ENCODE measurements around the gene GRIK4.
"Not testable (repeated sequence)": the region's sequence is repeated elsewhere in the genome, so short reads cannot be mapped to it uniquely, and the experiment has no call there.

GRIK4 gene

DNA sequence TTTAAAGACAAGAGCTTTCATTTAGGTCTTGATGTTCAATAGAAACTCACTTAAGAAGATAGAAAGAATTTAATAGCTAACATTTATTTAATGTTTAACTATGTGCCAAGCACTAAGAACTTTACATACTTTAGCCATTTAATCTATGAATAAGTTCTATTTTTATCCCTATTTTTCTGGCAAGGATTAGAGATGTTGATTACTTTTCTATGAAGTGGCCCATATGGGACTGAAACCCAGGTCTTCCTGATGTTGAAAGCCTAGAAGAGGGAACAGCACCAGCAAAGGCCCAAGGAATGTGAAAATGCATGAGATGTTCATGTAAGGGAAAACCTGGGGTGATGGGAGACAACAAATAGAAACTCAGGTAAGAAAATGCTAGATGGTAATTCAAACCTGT, 497.0 kb downstream of the GRIK4 start:
- DNase-seq (ENCODE audit: low read depth) = no peak

DNA sequence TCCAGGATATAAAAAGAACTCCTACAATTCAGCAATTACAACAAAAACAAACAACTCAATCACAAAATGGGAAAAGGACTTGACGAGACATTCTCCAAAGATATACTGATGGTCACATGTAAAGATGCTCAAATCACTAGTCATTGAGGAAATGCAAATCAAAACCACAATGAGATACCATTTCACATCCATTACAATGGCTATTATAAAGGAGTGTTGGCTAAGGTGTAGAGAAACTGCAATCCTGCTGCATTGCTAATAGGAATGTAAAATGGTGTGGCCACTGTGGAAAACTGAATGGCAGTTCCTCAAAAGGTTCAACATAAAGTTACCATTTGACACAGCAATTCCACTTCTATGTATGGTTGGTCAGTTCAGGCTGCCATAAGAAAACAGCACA, 500.5 kb downstream of the GRIK4 start:
- no peak for DNase-seq (ENCODE audit: low read depth)

DNA sequence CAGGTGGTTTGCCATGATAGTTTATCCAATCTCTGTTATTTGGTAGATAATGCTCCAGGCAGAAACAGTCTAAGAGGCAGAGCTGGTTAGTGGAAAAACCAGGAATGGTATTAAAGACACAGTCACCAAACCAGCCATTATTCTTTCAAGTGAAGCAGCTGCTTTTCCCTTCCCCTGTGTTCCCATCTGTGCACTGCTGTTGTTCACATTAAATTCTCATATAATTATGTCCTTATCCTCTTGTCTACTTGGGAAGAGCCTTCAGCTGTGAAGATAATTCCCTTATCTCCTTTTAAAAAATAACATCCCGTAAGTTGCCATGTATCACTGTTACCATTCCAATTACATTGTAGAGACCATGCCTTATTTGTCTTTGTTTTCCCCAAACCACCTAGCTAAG, 507.2 kb downstream of the GRIK4 start:
- DNase-seq (ENCODE audit: low read depth) = no peak

DNA sequence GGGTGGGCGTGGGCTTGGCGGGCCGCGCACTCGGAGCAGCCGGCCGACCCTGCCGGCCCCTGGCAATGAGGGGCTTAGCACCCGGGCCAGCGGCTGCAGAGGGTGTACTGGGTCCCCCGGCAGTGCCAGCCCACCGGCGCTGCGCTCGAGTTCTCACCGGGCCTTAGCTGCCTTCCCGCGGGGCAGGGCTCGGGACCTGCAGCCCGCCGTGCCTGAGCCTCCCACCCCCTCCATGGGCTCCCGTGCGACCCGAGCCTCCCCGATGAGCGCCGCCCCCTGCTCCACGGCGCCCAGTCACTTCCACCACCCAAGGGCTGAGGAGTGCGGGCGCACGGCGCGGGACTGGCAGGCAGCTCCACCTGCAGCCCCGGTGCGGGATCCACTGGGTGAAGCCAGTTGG, 510.2 kb downstream of the GRIK4 start:
- not testable (repeated sequence) for DNase-seq (ENCODE audit: low read depth)

DNA sequence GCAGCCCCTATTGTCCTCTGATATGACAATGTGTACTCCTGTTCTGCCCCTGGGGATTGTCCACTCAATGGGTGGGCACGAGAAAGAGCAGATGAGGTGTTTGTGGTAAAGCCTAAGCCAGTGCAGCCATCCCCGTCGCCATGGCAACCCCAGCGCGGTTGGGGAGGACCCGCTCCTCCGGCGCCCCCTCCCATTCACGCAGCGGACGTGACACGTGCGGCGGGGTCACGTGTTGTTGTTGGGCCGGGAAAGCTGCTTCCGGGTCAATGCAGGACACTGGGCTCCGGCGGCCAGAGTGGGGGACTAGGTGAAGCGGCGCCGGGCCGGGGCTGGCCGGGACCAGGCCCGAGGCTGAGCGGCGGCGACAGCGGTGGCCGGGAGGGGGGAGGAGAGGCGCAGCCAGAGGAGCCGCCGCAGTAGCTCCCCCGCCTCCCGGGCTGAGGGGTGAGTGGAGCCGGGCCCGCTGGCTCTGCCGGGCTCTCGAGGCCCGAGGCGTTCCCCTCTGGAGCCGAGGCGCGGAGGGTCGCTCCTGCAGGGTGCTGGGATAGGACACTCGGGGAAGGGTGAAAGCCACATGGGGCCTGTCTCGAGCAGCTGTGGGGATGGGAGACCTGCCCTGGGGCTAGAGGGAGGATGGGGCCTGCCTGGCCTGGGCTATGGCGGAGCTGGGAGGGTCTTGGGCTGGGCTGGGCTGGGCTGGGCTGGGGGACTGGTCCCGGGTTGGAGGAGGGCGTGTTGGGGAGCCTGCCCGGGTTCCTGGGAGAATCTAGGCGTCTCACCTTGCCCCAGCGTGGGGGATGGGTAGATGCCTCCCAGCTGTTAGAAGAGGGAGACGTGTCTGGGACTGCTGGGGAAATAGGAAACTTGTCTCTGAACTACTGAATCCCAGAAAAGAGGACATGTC, 512.6 kb downstream of the GRIK4 start, which contains the start of gene TBCEL:
TSS of gene TBCEL (plus strand) at position 255 of the 904 bp plus-strand sequence. CDS start 21,589 bp downstream, outside the sequence.
- DNase-seq (ENCODE audit: low read depth) = peak; percentile 21

DNA sequence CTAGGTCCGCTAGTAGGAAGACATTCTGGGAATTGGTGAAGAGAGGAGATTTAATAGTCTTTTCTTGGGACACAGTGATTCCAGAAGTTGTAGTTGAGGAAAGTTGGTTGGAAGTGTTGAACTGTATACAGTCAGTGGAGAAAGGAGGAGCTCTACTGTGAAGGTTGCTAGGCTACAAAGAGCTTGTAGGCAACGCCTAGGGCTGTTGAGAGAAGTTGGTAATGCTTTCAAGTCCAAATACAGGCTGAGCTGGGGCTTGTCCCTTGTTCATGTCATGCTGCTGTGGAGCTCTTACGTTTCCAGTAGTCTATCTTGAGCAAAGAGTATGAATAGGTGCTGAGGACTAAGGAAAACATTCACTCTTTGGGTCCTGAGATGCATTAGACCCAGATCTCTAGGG, 513.4 kb downstream of the GRIK4 start:
- no peak for DNase-seq (ENCODE audit: low read depth)

DNA sequence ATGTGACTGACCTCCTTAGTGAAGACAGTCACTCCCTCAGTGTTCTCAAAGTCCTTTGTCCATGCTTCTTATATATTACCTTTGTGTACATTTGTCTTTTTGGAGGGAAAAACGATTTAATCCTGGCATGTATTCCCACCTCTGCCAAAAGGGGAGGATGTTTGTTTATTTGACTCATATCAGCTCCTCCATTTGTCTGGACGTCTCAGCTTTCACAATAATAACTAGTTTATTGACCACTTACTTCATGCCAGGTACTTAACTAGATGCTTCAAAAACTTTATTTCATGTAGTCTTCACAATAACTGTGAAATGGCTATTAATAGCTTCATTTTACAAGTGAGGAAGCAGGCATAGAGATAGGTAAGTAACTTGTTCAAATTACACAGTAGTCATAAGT, 517.6 kb downstream of the GRIK4 start:
- DNase-seq (ENCODE audit: low read depth) = no peak

DNA sequence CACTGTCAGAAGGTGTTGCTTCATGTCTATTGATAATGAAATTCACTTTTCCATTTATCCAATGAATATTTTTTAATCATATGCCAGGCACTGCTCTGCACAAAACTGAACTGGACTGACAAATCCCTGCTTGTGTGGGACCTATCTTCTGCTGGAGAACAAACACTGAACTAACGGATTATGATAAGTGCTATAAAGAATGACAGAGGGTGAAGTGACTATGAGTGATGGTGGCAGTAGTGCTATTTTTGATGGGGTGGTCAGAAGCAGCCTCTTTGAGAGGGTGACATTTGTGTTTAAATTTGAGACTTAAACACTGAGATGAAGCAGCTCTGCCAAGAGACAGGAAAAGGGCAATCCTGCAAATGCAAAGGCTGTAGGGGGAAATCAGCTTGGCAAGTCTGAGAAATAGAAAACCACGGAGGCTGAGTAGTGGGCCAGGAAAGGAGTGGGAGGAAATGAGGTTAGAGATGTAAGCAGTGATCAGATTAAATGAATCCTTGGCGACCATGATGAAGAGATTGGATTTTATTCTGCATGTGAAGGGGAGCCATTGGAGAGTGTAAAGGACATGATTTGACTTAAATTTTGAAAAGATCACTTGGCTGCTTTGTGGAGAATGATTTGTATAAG, 518.4 kb downstream of the GRIK4 start:
- DNase-seq (ENCODE audit: low read depth) = no peak

DNA sequence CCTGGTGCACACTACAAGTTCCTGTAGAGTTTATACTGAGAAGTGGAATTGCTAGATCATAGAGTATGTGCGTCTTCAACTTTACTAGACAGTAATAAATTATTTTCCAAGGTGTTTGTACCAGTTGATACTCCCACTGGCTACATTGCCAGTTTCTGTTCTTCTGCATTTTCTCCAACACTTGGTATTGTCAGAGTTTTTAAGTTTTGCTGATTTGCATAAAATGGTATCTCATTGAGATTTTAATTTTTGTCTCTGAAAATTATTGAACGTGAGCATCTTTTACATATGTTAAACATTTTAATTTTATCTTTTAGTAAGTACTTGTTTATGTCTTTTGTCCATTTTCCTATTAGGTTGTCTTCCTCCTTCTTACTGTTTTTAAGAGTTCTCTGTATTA, 519.6 kb downstream of the GRIK4 start:
- DNase-seq (ENCODE audit: low read depth) = no peak

DNA sequence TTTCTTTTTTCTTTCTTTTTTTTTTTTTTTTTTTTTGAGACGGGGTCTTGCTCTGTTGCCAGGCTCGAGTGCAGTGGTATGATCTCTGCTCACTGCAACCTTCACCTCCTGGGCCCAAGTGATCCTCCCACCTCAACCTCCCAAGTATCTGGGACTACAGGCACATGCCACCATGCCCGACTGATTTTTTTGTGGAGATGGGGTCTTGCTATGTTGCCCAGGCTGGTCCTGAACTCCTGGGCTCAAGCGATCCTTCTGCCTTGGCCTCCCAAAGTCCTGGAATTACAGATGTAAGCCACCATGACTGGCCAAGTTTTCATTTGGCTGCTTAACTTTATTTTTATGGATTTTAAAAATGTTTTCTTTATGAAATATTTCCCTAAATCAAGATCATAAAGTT, 520.1 kb downstream of the GRIK4 start:
- not testable (repeated sequence) for DNase-seq (ENCODE audit: low read depth)

DNA sequence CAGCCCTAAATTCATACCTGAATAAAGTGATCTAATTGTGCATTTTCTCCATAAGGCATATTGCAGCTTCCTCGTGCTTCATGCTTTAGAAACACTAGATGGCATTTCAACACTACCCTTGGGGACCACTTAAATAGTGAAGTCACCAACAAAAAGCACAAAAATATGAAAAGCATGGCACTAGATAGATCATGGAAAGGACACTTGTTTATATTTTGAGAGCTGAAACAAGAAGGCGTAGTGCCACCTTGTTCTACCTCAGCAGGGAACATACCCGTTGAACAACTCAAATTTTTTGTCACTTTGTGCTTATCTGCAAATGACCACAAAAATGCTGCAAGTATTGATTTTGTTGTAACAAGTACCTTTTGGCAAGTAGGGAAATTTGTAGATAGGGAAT, 521.0 kb downstream of the GRIK4 start:
- DNase-seq (ENCODE audit: low read depth) = no peak

DNA sequence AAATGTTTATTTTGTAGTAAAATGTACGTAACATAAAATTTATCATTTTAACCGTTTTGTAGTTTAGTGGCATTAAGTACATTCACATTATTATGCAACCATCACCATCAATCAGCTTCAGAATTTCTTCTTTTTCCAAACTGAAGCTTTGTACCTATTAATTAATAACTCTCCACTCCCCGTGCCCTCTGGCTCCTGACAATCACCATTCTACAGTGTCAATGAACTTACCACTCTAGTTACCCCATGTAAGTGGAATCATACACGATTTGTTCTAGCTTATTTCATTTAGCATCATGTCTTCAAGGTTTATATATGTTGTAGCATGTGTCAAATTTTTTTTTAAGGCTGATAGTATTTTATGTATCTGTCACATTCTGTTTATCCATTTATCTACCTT, 522.1 kb downstream of the GRIK4 start:
- DNase-seq (ENCODE audit: low read depth) = no peak

DNA sequence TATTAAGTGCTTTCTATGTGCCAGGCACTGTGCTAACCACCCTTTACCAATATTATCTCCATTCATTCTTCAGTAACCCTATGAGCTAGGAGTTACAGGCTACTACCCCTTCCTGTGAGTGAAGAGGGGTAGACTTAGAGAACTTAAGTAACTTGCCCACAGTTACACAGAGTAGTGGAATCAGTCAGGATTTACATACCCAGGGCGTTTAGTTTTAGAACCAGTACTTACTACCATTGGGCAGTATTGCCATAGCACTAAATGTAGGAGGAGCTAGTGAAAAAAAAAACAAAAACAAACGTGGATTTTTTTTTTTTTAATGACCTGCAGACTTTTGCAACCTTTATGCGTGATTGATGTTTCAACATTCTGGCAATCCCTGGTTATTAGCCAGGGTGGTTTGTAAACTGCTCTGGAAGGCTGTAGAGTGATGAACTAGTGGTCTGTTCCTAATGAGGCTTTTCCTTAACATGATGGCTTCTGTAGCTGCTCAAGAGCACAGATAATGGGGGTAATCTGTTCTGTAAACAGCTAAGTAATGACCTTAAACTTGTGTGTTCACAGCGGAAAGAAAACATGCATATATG, 523.7 kb downstream of the GRIK4 start:
- no peak for DNase-seq (ENCODE audit: low read depth)

DNA sequence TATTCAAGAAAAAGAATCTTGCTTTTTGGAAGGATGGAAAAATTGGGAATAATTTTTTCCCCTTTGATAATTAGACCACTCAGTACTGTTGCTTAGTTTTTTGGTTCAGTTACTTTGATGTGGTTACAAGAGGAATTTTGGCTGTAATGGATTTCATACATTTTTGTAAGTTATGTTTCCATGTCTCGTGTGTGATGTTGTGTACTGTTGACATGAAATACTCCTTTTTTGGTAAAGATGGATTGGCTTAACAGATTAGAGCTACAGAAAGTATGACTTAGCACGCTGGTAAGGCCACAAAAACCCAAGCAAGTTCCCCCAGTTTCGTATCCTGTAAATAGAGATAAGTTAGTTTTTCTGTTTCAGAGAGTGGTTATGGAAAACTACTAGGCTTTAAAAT, 524.2 kb downstream of the GRIK4 start:
- DNase-seq (ENCODE audit: low read depth) = no peak

DNA sequence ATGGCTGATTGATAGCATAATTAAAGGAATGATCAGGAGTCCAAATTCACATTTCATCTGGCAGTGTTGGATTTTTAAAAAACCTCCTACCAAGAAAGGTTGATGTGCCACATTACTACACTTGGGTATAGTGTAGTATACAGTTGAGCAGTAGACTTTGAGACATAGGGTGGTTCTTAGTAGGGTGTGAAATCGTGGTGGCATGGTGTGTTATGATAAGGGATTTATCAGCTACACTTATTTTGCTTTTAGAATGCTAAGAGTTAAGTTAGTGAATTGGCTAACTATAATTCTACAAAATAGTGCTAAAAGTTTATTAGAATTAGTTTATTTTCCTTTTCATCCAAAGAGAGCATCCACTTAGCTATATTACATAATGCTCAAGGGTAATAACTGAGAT, 525.5 kb downstream of the GRIK4 start:
- no peak for DNase-seq (ENCODE audit: low read depth)
